ENCODE results near the gene RUBCNL.

DNA sequence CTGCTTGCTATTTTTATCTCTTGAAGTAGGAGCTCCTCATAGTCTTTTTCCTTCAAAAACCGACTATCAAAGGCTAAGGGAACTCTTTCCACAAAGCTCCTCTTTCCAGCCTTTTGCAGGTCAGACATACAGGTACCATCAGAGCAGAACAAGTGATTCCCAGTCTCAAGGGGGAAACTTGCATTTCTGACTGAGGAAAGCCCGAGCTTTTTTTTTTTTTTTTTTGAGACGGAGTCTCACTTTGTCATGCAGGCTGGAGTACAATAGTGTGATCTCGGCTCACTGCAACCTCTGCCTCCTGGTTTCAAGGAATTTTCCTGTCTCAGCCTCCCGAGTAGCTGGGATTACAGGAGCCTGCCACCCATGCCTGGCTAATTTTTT, 32.0 kb downstream of the RUBCNL start:
- TF ChIP-seq STAG1 (CRISPR knock-in tag; IDR thresholded peaks at IDR 0.05; ENCODE audit: borderline replicate concordance) (no peak), POLR2AphosphoS5 (IDR thresholded peaks at IDR 0.05; ENCODE audit: control insufficient read depth, insufficient read depth, low read depth, low read length) (no peak), JUND (IDR thresholded peaks at IDR 0.05; ENCODE audit: borderline replicate concordance, low read depth, low read length) (no peak), JUND (tag; IDR thresholded peaks at IDR 0.05; ENCODE audit: borderline replicate concordance, low read depth, low read length) (no peak), ELF1 (tag; IDR thresholded peaks at IDR 0.05) (no peak), POLR2A (conservative IDR thresholded peaks at IDR 0.05) (no peak), EGR1 (conservative IDR thresholded peaks at IDR 0.05) (no peak), HDAC6 (IDR thresholded peaks at IDR 0.05; ENCODE audit: low read depth, low read length) (no peak), ZSCAN29 (IDR thresholded peaks at IDR 0.05) (no peak), RCOR1 (IDR thresholded peaks at IDR 0.05; ENCODE audit: borderline replicate concordance in 1 of 2, low read depth in 2 of 2, low read length in 2 of 2) (no peak), HDGF (IDR thresholded peaks at IDR 0.05) (no peak)
- TF ChIP-seq, protein P1, sequence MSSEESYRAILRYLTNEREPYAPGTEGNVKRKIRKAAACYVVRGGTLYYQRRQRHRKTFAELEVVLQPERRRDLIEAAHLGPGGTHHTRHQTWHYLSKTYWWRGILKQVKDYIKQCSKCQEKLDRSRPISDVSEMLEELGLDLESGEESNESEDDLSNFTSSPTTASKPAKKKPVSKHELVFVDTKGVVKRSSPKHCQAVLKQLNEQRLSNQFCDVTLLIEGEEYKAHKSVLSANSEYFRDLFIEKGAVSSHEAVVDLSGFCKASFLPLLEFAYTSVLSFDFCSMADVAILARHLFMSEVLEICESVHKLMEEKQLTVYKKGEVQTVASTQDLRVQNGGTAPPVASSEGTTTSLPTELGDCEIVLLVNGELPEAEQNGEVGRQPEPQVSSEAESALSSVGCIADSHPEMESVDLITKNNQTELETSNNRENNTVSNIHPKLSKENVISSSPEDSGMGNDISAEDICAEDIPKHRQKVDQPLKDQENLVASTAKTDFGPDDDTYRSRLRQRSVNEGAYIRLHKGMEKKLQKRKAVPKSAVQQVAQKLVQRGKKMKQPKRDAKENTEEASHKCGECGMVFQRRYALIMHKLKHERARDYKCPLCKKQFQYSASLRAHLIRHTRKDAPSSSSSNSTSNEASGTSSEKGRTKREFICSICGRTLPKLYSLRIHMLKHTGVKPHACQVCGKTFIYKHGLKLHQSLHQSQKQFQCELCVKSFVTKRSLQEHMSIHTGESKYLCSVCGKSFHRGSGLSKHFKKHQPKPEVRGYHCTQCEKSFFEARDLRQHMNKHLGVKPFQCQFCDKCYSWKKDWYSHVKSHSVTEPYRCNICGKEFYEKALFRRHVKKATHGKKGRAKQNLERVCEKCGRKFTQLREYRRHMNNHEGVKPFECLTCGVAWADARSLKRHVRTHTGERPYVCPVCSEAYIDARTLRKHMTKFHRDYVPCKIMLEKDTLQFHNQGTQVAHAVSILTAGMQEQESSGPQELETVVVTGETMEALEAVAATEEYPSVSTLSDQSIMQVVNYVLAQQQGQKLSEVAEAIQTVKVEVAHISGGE (CRISPR knock-in tag; IDR thresholded peaks at IDR 0.05), result no peak
- TF ChIP-seq, protein P2, sequence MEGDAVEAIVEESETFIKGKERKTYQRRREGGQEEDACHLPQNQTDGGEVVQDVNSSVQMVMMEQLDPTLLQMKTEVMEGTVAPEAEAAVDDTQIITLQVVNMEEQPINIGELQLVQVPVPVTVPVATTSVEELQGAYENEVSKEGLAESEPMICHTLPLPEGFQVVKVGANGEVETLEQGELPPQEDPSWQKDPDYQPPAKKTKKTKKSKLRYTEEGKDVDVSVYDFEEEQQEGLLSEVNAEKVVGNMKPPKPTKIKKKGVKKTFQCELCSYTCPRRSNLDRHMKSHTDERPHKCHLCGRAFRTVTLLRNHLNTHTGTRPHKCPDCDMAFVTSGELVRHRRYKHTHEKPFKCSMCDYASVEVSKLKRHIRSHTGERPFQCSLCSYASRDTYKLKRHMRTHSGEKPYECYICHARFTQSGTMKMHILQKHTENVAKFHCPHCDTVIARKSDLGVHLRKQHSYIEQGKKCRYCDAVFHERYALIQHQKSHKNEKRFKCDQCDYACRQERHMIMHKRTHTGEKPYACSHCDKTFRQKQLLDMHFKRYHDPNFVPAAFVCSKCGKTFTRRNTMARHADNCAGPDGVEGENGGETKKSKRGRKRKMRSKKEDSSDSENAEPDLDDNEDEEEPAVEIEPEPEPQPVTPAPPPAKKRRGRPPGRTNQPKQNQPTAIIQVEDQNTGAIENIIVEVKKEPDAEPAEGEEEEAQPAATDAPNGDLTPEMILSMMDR (IDR thresholded peaks at IDR 0.05 in 2 of 3, conservative IDR thresholded peaks at IDR 0.05 in 1 of 3; ENCODE audit: insufficient read depth in 2 of 3, low read depth in 1 of 3, low read length in 3 of 3), result no peak

All from K562 (cell line).